GM12891 (cell line): ENCODE data around the gene SCN3A.

ENCODE experiments used
- DNase-seq: peaks from one replicate; pipeline ENCODE4 v3.0.0; 2011; ENCODE audit warnings: low spot score; ENCODE audit not compliant: insufficient read length
- FAIRE-seq: peaks from 2 replicates; lab custom pipeline; 2011; peaks lifted over from hg19 to GRCh38; lab: Jason Lieb, UNC
- PAX5 ChIP-seq: IDR thresholded peaks from 2 replicates; pipeline ENCODE4 v1.6.1; 2011; ENCODE audit warnings: low read length, moderate library complexity, mild to moderate bottlenecking; ENCODE audit not compliant: insufficient read depth, severe bottlenecking
- POLR2A ChIP-seq: IDR thresholded peaks from 2 replicates; pipeline ENCODE4 v1.6.1; 2011; ENCODE audit warnings: low read depth, low read length, control low read depth
- POLR2AphosphoS5 ChIP-seq: IDR thresholded peaks from 2 replicates; pipeline ENCODE4 v1.6.1; 2011; ENCODE audit warnings: low read depth, low read length, control low read depth
- POU2F2 ChIP-seq: IDR thresholded peaks from 2 replicates; pipeline ENCODE4 v1.6.1; 2011; ENCODE audit warnings: low read depth, mild to moderate bottlenecking, control low read depth, low read length, moderate library complexity
- SPI1 ChIP-seq: IDR thresholded peaks from 2 replicates; pipeline ENCODE4 v1.6.1; 2011; ENCODE audit warnings: low read depth, low read length, control low read depth
- TAF1 ChIP-seq: IDR thresholded peaks from 2 replicates; pipeline ENCODE4 v1.6.1; 2011; ENCODE audit warnings: low read depth, low read length, control low read depth

SCN3A gene

GRCh38 chr2:165058476-165059265 is 145.2 kb downstream of the SCN3A start:
- DNase-seq: no peak
- FAIRE-seq: no peak
- TF ChIP-seq POU2F2 (no peak), TAF1 (no peak), POLR2AphosphoS5 (no peak), PAX5 (no peak), SPI1 (no peak), POLR2A (no peak)

DNA sequence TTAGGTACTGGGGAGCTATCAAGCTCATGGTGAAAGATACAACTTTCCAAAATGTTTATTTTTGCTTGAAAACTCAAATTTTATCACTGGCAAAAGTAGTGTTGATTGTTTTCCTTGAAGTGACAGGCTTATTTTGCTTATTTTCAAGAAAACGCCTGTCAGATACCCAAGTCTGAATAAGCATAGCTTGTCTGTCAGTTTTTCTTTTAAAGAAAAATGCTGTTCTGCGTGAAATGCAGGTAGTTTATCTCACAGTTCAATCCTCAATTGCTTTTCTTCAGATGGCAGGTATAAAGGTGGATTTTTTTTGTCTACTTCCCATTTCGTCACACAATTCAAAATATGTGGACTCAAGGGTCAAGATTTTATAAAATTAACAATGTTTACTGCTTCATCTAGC is 145.9 kb downstream of the SCN3A start:
- TF ChIP-seq POLR2AphosphoS5 (no peak), PAX5 (no peak), SPI1 (no peak), POLR2A (no peak), POU2F2 (no peak), TAF1 (no peak)
- no peak for DNase-seq
- FAIRE-seq: no peak

- TF ChIP-seq PAX5: no peak
- no peak for TF ChIP-seq POLR2AphosphoS5
- no peak for TF ChIP-seq POU2F2
- no peak for TF ChIP-seq POLR2A
- DNase-seq (no peak), FAIRE-seq (no peak)
Observed at GRCh38 chr2:165057308-165057707, 146.5 kb downstream of the SCN3A start.

- TF ChIP-seq PAX5 (no peak), POLR2A (no peak), POLR2AphosphoS5 (no peak), POU2F2 (no peak), TAF1 (no peak), SPI1 (no peak)
- FAIRE-seq (no peak), DNase-seq (no peak)
Observed at GRCh38 chr2:165056564-165056963, 147.3 kb downstream of the SCN3A start.

DNA sequence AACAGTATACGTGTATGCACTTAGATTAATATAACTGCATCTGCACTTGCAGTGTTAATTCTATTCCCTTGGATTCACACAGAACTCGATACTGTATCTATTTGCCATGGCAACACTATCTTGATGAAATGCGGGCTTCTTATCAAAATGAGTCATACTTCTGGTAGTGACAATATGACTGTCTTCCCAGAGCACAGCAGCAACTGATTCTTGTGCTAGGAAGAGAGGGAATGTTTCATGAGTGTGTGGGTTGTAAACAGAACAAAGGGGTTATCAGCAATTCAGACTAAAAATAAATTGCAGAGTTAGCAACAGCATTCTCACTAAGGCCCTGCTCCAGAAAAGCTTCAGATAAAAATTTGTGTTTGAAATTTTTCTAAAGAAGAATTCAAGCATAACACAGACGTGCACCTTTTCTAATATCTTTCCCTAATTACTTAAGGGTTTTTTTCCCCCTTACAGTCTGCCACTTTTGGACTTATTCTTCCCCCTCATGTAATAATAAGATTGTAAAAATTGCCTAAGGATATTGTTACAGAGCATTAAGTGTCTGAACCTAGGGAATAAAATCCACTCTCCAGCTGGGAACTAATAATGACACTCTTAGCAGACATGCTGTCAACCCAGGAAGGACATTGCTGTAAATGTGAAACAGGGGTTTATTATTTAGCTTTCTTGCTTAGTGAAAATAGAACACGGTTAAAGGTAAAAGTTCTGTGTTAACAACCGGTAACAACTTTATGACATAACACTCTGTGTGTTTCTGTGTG is 148.6 kb downstream of the SCN3A start:
- DNase-seq (no peak), FAIRE-seq (no peak)
- no peak for TF ChIP-seq PAX5
- TF ChIP-seq POLR2AphosphoS5: no peak
- no peak for TF ChIP-seq POU2F2
- TF ChIP-seq TAF1: no peak
- TF ChIP-seq POLR2A: no peak
- no peak for TF ChIP-seq SPI1

GRCh38 chr2:165054652-165055051 is 149.2 kb downstream of the SCN3A start:
- DNase-seq (no peak), FAIRE-seq (no peak)
- TF ChIP-seq PAX5: no peak

- TF ChIP-seq POU2F2 (no peak), PAX5 (no peak), SPI1 (no peak), TAF1 (no peak), POLR2A (no peak), POLR2AphosphoS5 (no peak)
- no peak for DNase-seq
- no peak for FAIRE-seq
Observed at GRCh38 chr2:165044505-165045303, 159.1 kb downstream of the SCN3A start.
